Testis (tissue), 2 donors: ENCODE results near the gene INO80B.

Experiments
- POLR2A ChIP-seq: fragments of 450-650 bp; IDR thresholded peaks from one replicate; pipeline ENCODE4 v1.6.1; 2017; ENCODE audit warnings: antibody characterized with exemption, mild to moderate bottlenecking, moderate library complexity
- TF ChIP-seq, protein P1 (sequence below), 3 experiments: fragments of 450-650 bp in 2 of 3; fragments of 200-600 bp in 1 of 3; sonication (generic) in 1 of 3; IDR thresholded peaks; one replicate each; pipeline ENCODE4 v1.5.1; 2016 to 2019; ENCODE audit warnings: antibody characterized with exemption in 3 of 3, mild to moderate bottlenecking in 2 of 3, moderate library complexity in 1 of 3

DNA sequence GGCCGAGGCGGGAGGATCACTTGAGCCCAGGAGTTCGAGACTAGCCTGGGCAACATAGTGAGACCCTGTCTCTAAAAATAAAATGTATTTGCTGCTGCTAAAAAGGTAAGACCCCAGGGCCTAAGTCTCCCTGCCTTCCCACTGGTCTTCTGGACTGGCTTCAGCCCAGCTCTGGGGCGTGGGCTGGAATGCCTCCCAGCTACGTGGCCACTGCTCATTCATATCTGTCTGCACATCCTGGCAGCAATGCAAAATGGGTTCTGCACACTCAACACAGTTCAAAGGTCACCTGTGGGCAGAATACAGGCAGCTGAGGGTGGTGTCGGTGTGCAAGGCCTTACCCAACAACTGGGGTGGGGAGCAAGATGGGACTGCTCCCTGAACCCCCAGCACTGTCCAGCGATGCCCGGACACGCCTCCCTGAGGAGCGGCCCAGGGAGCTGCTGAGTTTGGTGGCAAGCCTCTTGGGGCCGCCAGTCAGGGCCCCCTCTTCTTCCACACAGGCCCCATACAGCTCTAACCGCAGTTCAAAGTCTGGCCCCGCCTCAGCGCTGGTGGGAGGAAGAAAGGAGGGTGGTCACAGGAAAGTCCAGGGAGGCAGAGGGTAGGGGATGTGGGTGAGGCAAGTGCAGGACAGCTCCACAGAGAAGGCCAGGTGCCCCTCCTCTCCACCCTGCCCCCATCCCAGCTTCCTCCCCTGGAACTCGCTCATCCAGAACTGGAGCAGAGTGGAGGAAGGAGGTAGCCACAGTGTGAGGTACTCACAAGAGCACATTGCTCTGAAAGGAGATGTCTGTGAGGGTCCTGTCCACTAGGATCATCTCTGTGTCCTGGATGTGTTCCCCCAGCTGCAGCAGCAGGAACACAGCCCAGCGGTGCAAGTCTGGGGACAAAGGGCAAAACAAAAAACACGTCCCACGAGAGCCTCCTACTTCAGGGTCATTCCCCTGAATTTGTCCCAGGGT lies 25.1 kb upstream of the INO80B start:
- TF ChIP-seq, protein P1, sequence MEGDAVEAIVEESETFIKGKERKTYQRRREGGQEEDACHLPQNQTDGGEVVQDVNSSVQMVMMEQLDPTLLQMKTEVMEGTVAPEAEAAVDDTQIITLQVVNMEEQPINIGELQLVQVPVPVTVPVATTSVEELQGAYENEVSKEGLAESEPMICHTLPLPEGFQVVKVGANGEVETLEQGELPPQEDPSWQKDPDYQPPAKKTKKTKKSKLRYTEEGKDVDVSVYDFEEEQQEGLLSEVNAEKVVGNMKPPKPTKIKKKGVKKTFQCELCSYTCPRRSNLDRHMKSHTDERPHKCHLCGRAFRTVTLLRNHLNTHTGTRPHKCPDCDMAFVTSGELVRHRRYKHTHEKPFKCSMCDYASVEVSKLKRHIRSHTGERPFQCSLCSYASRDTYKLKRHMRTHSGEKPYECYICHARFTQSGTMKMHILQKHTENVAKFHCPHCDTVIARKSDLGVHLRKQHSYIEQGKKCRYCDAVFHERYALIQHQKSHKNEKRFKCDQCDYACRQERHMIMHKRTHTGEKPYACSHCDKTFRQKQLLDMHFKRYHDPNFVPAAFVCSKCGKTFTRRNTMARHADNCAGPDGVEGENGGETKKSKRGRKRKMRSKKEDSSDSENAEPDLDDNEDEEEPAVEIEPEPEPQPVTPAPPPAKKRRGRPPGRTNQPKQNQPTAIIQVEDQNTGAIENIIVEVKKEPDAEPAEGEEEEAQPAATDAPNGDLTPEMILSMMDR (IDR thresholded peaks at IDR 0.05), result no peak
- TF ChIP-seq POLR2A, result no peak
